HCT116 (cell line): ENCODE measurements around the gene IKZF3.

Experiments used
- CTCF ChIP-seq, 3 experiments: fragments of 200-600 bp in 1 of 3; sonication (generic) in 1 of 3; IDR thresholded peaks in 2 of 3; conservative IDR thresholded peaks in 1 of 3; 2 replicates each; pipeline ENCODE4 v1.5.1; 2012 to 2017; ENCODE audit warnings: low read depth in 2 of 3, low read length in 2 of 3, antibody characterized with exemption in 1 of 3, borderline replicate concordance in 1 of 3, control low read depth in 1 of 3, mild to moderate bottlenecking in 1 of 3, mixed read lengths in 1 of 3, mixed run types in 1 of 3, moderate library complexity in 1 of 3; ENCODE audit not compliant: insufficient read depth in 1 of 3
- EZH2 ChIP-seq: fragments of 200-600 bp; sonication (generic); IDR thresholded peaks from 2 replicates; pipeline ENCODE4 v1.6.1; 2017; ENCODE audit warnings: antibody characterized with exemption, mixed run types
- MAX ChIP-seq: IDR thresholded peaks from 2 replicates; pipeline ENCODE4 v1.6.1; 2012
- POLR2A ChIP-seq: IDR thresholded peaks from 2 replicates; pipeline ENCODE4 v1.7.0; 2011; ENCODE audit warnings: borderline replicate concordance; ENCODE audit not compliant: insufficient read depth, insufficient read length; ENCODE audit errors: extremely low read depth
- POLR2AphosphoS5 ChIP-seq: IDR thresholded peaks from 2 replicates; pipeline ENCODE4 v1.6.1; 2011; ENCODE audit warnings: mild to moderate bottlenecking, low read depth, low read length, moderate library complexity
- REST ChIP-seq: IDR thresholded peaks from 2 replicates; pipeline ENCODE4 v1.6.1; 2012; ENCODE audit warnings: low read depth
- YY1 ChIP-seq: IDR thresholded peaks from 2 replicates; pipeline ENCODE4 v1.6.1; 2011; ENCODE audit warnings: low read length, low read depth, moderate library complexity, mild to moderate bottlenecking; ENCODE audit not compliant: insufficient replicate concordance; ENCODE audit errors: extremely low read depth

GRCh38 chr17:39752241-39752881 lies 111.8 kb downstream of the IKZF3 start:
- TF ChIP-seq REST (no peak), POLR2AphosphoS5 (no peak), CTCF (IDR thresholded peaks at IDR 0.05 in 2 of 3, conservative IDR thresholded peaks at IDR 0.05 in 1 of 3; ENCODE audit: borderline replicate concordance in 1 of 3, insufficient read depth in 1 of 3, low read depth in 2 of 3, low read length in 2 of 3) (no peak), EZH2 (no peak), MAX (no peak), YY1 (no peak), POLR2A (no peak)
